ENCODE data around the gene AP3D1. TPM values are rescaled to one million over a fixed set of nuclear protein-coding genes. Genes with fewer than 3 reads are reported as not detected.
"Not testable (repeated sequence)": the region's sequence is repeated elsewhere in the genome, so short reads cannot be mapped to it uniquely, and the experiment has no call there.

The AP3D1 gene
- total RNA-seq, 1 donor: 26.2 TPM

DNA sequence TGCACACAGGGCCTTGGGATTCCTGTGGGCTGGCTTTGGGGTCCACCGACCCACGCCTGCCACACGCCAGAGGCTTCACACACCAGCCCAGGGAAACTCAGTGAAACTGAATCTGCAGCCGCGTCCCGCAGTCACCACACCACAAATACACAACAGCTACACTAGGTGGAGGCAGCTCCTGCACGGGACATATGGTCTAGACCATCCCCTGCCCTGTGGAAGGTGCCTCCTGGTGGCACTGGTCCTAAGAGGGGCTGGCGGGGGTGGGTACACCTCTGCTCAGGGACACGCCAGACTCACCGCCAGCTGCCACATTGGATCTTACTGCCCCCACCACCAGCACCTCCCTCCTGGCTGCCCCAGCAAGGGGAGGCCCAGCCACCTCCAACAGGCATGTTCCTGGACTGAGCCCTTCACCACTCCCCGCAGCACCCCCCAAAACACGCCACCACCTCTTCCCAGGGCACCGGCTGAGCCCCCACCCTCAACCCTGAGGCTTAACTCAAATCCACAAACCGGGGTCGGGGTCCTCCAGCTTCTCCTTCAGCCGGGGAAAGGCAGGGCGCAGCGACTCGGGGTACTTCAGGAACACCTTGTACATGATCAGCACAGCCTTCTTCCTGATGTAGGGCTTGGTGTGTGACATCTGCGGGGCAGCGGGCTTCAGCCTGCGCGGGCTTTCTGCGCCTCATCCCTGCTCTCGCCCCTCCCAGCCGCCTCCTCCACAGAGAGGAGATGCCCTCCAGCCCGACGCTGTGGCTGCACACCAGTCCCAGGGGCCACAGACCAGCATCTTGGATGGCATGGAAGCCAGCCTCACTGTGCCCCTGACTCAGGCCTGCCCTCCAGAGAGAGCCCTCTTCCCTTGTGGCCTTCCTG lies 21.2 kb downstream of the AP3D1 start:
- no peaks in the 10 kb centered on the region for H3K27me3 ChIP-seq (ENCODE audit: insufficient read depth, low read length)
- H3K9me3 ChIP-seq (ENCODE audit: low read depth, low read length): no peaks in the 10 kb centered on the region
- H3K4me1 ChIP-seq (ENCODE audit: insufficient read depth, low read length): no peaks in the 10 kb centered on the region
- H3K4me3 ChIP-seq (ENCODE audit: low read length): no peak overlapping the region

DNA sequence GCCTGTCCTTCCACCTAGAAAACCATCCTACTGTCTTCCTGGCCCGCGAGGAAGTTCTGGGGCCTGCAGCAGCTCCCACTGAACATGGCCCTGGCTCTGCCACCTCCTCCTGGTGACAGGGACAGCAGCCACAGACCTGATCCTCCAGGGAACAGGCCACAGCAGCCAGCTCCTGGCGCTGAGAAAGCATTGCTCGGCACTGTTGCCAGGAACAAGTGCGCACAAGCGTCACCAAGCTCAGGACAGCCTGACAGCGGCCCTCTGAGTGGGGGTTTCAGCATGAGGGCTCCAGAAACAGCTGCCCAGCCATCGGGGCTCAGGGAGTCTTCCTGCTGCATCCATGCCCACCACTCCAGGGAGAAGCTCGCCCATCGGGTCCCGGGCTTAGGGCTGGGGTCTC lies 21.9 kb downstream of the AP3D1 start:
- Histone ChIP-seq H3K9me3 (ENCODE audit: low read depth, low read length) (no peaks in the 10 kb centered on the region), H3K27me3 (ENCODE audit: insufficient read depth, low read length) (no peaks in the 10 kb centered on the region), H3K4me3 (ENCODE audit: low read length) (no peak overlapping the region), H3K4me1 (ENCODE audit: insufficient read depth, low read length) (no peaks in the 10 kb centered on the region)

DNA sequence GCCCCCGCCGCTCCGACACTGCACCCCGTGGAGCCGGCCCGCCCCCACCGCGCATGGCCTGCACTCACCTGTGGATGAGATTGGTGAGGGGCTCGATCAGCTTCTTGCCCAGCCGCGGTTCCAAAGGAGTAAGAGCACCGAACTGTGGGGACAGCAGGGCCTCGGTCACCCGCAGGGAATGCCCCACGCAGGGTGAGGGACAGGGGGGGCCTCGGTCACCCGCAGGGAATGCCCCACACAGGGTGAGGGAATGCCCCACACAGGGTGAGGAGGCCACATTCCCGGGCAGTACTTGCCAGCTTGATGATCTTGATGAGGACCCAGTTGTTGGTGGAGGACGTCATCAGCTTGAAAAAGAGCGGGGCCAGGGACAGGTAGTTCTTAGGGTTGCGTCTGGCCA lies 22.3 kb downstream of the AP3D1 start:
- no peaks in the 10 kb centered on the region for H3K9me3 ChIP-seq (ENCODE audit: low read depth, low read length)
- H3K4me1 ChIP-seq (ENCODE audit: insufficient read depth, low read length): no peaks in the 10 kb centered on the region
- no peak overlapping the region for H3K4me3 ChIP-seq (ENCODE audit: low read length)
- H3K27me3 ChIP-seq (ENCODE audit: insufficient read depth, low read length): no peaks in the 10 kb centered on the region

DNA sequence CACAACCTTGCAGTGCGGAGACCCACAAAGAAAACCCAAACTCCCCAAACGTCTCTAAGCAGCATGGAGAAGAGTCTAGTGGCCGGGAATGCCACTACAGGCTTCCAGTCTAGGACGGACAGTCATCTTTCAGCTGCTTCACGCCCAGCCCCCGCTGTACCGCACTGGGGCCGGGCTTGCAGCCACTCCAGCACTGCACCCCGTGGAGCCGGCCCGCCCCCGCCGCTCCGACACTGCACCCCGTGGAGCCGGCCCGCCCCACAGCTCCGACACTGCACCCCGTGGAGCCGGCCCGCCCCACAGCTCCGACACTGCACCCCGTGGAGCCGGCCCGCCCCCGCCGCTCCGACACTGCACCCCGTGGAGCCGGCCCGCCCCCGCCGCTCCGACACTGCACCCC lies 23.1 kb downstream of the AP3D1 start:
- not testable (repeated sequence) for H3K27me3 ChIP-seq (ENCODE audit: insufficient read depth, low read length); H3K9me3 ChIP-seq (ENCODE audit: low read depth, low read length); H3K4me3 ChIP-seq (ENCODE audit: low read length); H3K4me1 ChIP-seq (ENCODE audit: insufficient read depth, low read length)

DNA sequence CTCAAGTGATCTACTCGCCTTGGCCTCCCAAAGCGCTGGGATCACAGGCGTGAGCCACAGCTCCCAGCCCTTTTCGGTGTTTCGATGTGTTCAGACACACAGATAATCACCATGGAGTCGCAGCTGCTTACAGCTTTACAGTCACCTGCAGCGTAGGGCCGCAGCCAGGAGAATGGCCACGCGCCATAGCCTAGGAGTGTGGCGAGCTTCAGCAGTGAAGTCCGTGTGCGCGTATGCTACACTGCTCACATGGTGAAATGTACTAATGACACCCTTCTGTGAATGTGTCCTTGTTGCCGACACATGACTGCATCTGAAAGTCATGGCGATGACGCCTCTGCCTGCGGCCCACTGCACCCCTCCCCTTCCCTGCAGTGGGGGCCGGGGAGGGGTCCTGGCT lies 23.6 kb downstream of the AP3D1 start:
- no peak overlapping the region for H3K4me3 ChIP-seq (ENCODE audit: low read length)
- H3K9me3 ChIP-seq (ENCODE audit: low read depth, low read length): no peaks in the 10 kb centered on the region
- no peaks in the 10 kb centered on the region for H3K27me3 ChIP-seq (ENCODE audit: insufficient read depth, low read length)
- no peaks in the 10 kb centered on the region for H3K4me1 ChIP-seq (ENCODE audit: insufficient read depth, low read length)

DNA sequence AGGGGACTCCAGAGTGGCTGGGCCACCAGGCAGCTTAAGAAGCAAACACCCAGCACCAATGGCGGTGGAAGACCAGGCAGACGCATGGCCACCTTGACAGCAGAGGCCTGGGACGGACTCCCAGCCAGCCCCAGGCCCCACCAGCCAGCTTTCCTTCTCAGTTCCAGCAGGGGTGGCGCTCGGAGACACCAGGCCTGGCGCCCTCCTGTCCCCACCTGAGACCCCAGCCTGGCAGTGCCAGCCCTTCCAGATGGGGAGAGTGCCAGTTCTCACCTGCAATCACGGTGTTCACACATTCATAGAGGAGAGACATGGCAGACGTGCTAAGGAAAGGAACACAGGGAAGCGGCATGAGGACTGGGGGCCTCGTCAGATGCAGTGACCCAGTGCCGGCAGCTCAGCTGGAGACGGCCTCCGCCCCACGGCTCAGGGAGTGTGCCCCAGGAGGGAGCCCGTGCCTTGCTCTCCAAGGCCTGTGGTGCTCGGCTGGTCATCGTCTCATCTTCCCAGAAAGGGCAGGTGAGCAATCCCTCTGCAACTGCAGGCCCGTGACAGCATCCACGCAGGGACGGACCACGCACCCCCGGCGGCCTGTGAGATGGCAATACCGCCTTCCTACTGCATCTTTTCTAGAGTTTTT lies 24.4 kb downstream of the AP3D1 start:
- H3K4me1 ChIP-seq (ENCODE audit: insufficient read depth, low read length): no peaks in the 10 kb centered on the region
- H3K4me3 ChIP-seq (ENCODE audit: low read length): no peak overlapping the region
- H3K27me3 ChIP-seq (ENCODE audit: insufficient read depth, low read length): no peaks in the 10 kb centered on the region
- H3K9me3 ChIP-seq (ENCODE audit: low read depth, low read length): no peaks in the 10 kb centered on the region

DNA sequence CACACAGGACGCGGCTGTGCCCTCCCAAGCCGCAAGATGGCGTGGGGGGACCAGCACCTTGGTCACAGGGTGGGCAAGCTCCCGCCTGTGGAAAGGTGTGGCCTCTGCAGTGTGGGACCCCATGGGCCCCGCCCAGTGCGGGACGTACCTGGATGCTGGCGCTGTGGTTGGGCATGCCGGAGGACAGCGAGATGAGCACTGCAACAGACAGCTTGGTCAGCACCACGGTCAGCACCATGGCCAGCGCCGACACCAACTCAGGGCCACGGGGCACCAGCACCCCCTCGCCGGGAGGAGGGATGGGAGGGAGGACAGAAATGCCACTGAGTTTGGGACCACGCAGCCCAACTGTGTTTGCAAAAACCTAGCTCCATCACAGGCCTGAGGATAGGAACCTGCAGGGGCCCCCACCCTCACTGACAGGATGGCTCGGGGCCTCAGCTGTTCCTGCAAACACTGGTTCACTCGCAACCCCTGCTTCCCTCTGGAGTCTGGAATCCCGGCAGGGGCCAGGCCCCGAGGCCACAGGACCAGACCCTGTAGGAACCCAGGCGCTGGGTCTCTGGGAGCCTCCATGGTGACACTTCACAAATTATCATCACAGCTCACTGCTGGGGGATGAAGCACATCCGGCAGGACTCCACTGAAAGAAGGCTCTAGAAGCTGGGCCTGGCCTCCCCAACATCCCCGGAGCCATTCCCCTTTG lies 27.5 kb downstream of the AP3D1 start:
- no peaks in the 10 kb centered on the region for H3K27me3 ChIP-seq (ENCODE audit: insufficient read depth, low read length)
- no peaks in the 10 kb centered on the region for H3K9me3 ChIP-seq (ENCODE audit: low read depth, low read length)
- H3K4me1 ChIP-seq (ENCODE audit: insufficient read depth, low read length): no peaks in the 10 kb centered on the region
- H3K4me3 ChIP-seq (ENCODE audit: low read length): no peak overlapping the region

DNA sequence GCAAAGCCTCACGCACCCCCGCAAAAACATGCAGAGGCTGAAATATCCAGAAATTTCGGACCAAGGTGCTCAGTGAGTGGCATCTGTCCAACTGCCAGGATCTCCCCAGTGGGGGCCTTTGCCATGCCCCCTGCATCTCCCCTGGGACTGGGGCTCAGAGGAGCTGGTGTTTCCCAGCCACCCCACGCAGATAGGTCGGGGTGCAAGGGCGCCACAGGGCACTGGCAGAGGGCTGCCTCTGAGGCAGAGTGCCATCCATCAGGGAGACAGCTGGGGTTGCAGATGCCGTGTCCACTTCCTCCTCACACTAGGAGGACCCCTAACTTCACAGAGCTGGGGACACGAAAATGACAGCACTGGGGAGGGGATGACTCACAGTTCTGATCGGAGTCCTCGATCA lies 28.4 kb downstream of the AP3D1 start:
- Histone ChIP-seq H3K27me3 (ENCODE audit: insufficient read depth, low read length) (no peaks in the 10 kb centered on the region), H3K4me1 (ENCODE audit: insufficient read depth, low read length) (no peaks in the 10 kb centered on the region), H3K9me3 (ENCODE audit: low read depth, low read length) (no peaks in the 10 kb centered on the region), H3K4me3 (ENCODE audit: low read length) (no peak overlapping the region)

DNA sequence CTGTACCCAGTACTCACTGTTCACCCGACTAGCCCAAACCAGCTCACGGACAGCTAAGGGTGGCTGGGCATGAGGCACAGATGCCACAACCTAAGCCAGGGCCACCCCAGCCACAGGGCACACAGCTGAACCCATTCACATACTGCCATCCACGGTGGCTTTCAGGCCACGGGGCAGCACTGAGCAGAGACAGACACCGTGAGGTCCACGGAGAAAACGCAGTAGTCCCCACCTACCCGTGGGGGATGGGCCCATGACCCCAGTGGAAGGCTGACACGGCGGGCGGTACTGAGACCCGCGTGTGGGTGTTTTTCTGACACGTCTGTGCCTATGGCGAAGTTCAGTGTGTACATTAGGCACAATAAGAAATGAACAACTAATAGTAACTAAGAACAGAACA lies 29.1 kb downstream of the AP3D1 start:
- H3K9me3 ChIP-seq (ENCODE audit: low read depth, low read length): no peaks in the 10 kb centered on the region
- no peaks in the 10 kb centered on the region for H3K27me3 ChIP-seq (ENCODE audit: insufficient read depth, low read length)
- H3K4me1 ChIP-seq (ENCODE audit: insufficient read depth, low read length): no peaks in the 10 kb centered on the region
- H3K4me3 ChIP-seq (ENCODE audit: low read length): no peak overlapping the region

DNA sequence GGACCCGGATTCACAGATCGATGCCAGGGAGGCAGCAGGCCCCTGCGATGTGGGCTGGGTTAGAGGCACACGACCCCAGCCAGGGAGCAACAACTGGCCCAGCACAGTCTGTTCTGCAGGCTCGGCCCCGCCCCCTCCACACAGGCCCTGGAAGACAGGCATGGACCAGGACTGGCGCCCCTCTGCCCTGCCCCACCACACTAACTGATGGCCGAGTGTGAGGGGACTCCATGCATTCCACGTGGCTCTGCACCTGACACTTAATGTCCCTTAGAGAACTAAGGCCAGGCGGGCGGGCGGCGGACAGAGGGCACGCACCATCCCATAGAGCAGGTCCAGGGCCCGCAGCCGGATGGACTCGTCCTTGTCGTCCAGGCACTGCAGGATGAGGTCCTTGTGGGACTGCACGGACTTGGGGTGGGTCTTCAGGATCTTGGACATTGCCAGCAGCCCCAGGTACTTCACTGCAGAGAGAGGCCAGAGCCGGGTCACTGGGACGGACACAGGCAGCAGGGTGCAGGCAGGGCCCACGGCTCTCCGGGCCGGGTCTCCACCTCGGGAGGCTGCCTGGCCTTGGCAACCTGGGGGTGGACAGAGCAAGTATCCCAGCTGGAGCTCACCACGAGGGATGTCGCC lies 29.8 kb downstream of the AP3D1 start:
- Histone ChIP-seq H3K27me3 (ENCODE audit: insufficient read depth, low read length) (no peaks in the 10 kb centered on the region), H3K4me3 (ENCODE audit: low read length) (no peak overlapping the region), H3K4me1 (ENCODE audit: insufficient read depth, low read length) (no peaks in the 10 kb centered on the region), H3K9me3 (ENCODE audit: low read depth, low read length) (no peaks in the 10 kb centered on the region)

DNA sequence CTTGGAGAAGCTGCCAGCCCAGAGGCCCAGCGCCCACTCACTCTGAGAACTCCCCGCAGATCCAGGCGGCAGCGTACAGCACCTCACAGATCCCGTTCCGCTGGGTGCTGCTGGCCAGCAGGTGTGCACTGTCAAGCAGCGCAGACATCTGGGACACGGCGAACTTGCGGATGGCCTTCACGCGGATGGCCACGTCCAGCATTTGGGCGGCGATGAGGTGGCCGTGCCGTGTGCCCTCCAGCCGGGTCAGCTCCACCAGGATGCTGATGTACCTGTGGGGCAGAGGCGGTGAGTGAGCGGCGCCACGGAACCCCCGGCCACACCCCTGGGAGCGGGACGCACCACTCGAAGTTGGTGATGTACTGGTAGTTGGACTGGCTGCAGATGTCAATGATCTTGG lies 30.5 kb downstream of the AP3D1 start:
- Histone ChIP-seq H3K9me3 (ENCODE audit: low read depth, low read length) (no peaks in the 10 kb centered on the region), H3K4me1 (ENCODE audit: insufficient read depth, low read length) (no peaks in the 10 kb centered on the region), H3K27me3 (ENCODE audit: insufficient read depth, low read length) (no peaks in the 10 kb centered on the region), H3K4me3 (ENCODE audit: low read length) (no peak overlapping the region)

DNA sequence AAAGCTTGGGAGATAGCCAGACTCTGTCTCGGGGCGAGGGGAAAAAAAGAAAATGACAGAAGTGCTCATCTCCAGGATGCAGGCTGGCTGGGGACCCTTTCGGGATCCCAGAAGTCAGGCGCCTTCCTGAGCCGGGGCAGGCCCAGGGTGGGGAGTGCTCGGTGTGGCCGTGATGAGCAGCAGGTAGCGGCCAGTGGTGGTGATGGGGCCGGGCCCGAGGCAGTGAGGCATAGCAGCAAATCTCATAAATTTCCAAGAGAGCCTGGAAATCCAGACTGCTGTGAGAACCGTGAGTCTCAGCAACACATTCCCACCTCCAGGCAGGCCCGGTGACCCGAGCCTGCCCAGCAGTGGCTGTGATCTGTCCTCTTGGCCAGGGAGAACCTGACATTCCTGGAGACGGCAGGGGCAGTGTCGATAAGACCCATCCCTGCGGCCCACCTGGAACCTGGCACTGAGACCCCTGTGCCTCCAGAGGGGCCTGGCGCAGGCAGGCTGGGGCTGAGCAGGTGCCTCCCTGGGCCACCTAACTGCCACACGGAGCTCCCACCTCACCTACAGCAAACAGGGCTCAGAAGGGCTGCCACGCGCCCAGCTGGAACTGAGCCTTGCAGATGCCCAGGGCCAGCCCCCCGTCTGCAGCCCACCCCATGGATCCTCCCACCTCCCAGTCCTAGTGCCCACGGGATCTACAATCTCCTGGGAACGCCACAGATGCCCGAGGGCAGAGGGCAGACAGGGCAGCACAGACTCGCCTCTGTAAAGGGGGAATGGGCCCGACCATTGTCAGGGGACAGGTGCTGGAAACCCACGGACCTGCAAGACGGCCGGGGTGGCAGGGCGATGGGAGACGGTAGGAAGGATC lies 31.2 kb downstream of the AP3D1 start:
- no peaks in the 10 kb centered on the region for H3K4me1 ChIP-seq (ENCODE audit: insufficient read depth, low read length)

DNA sequence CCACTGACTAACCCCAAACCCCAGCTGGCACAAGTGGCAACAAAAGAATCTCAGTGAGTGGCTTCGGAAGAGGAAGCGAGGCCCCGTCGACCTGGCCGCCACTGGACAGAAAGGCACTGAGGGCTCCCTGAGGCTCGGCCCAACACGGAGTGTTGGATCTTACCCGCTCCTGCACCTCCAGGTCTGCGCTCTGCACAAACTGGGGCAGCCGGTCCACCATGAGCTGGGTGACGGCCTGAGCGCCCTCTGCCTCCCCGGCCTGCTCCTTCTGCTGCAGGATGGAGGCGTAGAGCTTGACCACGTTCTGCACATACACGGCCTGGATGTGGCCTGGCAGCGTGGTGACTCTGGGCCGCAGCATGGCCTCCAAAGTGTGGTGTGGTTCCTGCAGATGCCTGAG lies 32.9 kb downstream of the AP3D1 start:
- Histone ChIP-seq H3K4me3 (ENCODE audit: low read length) (no peak overlapping the region), H3K4me1 (ENCODE audit: insufficient read depth, low read length) (no peaks in the 10 kb centered on the region), H3K9me3 (ENCODE audit: low read depth, low read length) (no peaks in the 10 kb centered on the region), H3K27me3 (ENCODE audit: insufficient read depth, low read length) (no peaks in the 10 kb centered on the region)

More for the DNA sequence above, 31.2 kb downstream of the AP3D1 start:
- Histone ChIP-seq H3K4me3 (ENCODE audit: low read length) (no peak overlapping the region), H3K9me3 (ENCODE audit: low read depth, low read length) (no peaks in the 10 kb centered on the region), H3K27me3 (ENCODE audit: insufficient read depth, low read length) (no peaks in the 10 kb centered on the region)

DNA sequence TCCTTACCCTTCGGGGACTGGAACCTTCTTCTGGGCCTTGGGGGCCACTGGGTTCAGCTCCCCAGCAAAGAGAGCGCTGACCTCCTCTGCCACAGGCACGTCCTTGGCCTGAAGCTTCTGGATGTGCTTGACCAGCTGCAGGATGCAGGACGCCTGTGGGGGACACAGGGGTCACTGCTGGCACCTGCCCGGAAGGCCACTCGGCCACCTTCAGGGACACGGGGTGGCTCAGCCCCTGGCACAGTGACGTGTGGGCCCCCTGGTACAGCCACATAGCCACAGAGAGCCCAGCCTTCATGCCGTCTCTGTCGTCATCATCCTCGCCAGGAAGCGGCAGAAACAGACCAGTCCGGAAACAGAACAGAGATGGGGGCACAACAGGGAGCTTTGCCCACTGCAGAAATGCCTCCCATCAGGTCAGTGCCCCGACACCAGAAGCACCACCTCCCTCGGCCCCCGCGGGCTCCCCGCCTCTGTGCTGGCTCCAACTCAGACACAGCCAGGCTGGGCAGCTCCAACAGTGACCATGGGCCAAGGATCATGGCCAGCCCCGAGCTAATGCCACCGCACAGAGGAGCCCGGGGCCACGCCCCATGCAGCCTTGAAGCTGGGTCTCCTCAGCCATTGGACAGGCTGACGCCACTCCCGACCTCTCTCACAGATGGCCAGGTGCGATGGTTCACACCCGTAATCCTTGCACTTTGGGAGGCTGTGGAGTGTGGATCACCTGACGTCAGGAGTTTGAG lies 34.0 kb downstream of the AP3D1 start:
- Histone ChIP-seq H3K4me3 (ENCODE audit: low read length) (no peak overlapping the region), H3K4me1 (ENCODE audit: insufficient read depth, low read length) (no peaks in the 10 kb centered on the region), H3K9me3 (ENCODE audit: low read depth, low read length) (no peaks in the 10 kb centered on the region), H3K27me3 (ENCODE audit: insufficient read depth, low read length) (no peaks in the 10 kb centered on the region)

All from mononuclear cell (primary cell).